ENCODE data around the gene LLGL2.

LLGL2 gene

GRCh38 chr17:75565066-75565465 is 39.6 kb downstream of the LLGL2 start:
- H3K4me2 ChIP-seq (ENCODE audit: low read depth, low read length) = no peak overlapping the region
- H3K4me3 ChIP-seq (ENCODE audit: low read length) = no peak overlapping the region
- H3K9me2 ChIP-seq (replicated peaks; ENCODE audit: insufficient read depth, low read length) = no peaks in the 10 kb centered on the region
- H3K9ac ChIP-seq (ENCODE audit: low read length) = no peak overlapping the region
- H3K27ac ChIP-seq (ENCODE audit: low read length) = no peak overlapping the region
- H3K79me2 ChIP-seq (ENCODE audit: low read length) = no peaks in the 10 kb centered on the region
- H3K36me3 ChIP-seq (replicated peaks; ENCODE audit: insufficient read depth, low read length) = no peaks in the 10 kb centered on the region
- H3F3A ChIP-seq (ENCODE audit: insufficient read depth, low read length) = 0 out of 2 replicates have a peak, but pooled peaks cover 2% of the 10 kb centered on the region
- DNase-seq = peak; percentile 36
- no peaks in the 10 kb centered on the region for H3K9me3 ChIP-seq (replicated peaks; ENCODE audit: insufficient read depth, low read length)
- no peaks in the 10 kb centered on the region for H4K20me1 ChIP-seq (ENCODE audit: insufficient read depth, low read length)
- no peak overlapping the region for H2AFZ ChIP-seq (ENCODE audit: low read length)
- H3K27me3 ChIP-seq (replicated peaks; ENCODE audit: insufficient read depth, low read length) = no peaks in the 10 kb centered on the region
- TF ChIP-seq, protein P1, sequence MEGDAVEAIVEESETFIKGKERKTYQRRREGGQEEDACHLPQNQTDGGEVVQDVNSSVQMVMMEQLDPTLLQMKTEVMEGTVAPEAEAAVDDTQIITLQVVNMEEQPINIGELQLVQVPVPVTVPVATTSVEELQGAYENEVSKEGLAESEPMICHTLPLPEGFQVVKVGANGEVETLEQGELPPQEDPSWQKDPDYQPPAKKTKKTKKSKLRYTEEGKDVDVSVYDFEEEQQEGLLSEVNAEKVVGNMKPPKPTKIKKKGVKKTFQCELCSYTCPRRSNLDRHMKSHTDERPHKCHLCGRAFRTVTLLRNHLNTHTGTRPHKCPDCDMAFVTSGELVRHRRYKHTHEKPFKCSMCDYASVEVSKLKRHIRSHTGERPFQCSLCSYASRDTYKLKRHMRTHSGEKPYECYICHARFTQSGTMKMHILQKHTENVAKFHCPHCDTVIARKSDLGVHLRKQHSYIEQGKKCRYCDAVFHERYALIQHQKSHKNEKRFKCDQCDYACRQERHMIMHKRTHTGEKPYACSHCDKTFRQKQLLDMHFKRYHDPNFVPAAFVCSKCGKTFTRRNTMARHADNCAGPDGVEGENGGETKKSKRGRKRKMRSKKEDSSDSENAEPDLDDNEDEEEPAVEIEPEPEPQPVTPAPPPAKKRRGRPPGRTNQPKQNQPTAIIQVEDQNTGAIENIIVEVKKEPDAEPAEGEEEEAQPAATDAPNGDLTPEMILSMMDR (IDR thresholded peaks at IDR 0.05; ENCODE audit: low read length) = no peak
- TF ChIP-seq EZH2phosphoT487 (IDR thresholded peaks at IDR 0.05; ENCODE audit: low read length) = no peak
- TF ChIP-seq EZH2 (optimal IDR thresholded peaks at IDR 0.05; ENCODE audit: low read depth, low read length) = no peak
- H3K4me1 ChIP-seq (ENCODE audit: low read length) = 0 out of 2 replicates have a peak, but pooled peaks cover 8% of the 10 kb centered on the region

DNA sequence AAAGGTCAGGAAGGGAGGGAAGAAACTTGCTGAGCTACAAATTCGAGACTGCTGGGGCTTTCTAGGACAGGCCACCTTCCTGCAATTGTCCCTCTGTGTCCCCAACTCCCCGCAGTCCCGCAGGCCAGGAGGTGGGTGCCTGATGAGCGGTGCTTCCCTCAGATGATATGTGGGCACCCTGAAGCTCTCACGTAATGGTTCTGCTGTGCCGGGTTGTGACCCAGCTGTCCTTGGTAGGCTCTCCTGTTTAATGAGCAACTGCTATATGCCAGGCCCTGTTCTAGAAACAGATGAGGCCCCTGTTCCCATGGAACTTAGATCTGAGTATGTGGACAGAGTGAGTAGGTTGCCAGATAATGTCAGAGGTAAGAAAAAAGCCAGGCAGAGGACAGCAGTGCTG is 40.1 kb downstream of the LLGL2 start:
- no peak for DNase-seq
- Histone ChIP-seq H3K36me3 (replicated peaks; ENCODE audit: insufficient read depth, low read length) (no peaks in the 10 kb centered on the region), H2AFZ (ENCODE audit: low read length) (no peak overlapping the region), H3K27me3 (replicated peaks; ENCODE audit: insufficient read depth, low read length) (no peaks in the 10 kb centered on the region), H3F3A (ENCODE audit: insufficient read depth, low read length) (0 out of 2 replicates have a peak, but pooled peaks cover 2% of the 10 kb centered on the region), H3K4me2 (ENCODE audit: low read depth, low read length) (no peak overlapping the region), H3K4me1 (ENCODE audit: low read length) (0 out of 2 replicates have a peak, but pooled peaks cover 8% of the 10 kb centered on the region), H3K79me2 (ENCODE audit: low read length) (no peaks in the 10 kb centered on the region), H3K4me3 (ENCODE audit: low read length) (no peak overlapping the region), H4K20me1 (ENCODE audit: insufficient read depth, low read length) (no peaks in the 10 kb centered on the region), H3K9me2 (replicated peaks; ENCODE audit: insufficient read depth, low read length) (no peaks in the 10 kb centered on the region), H3K9ac (ENCODE audit: low read length) (no peak overlapping the region), H3K9me3 (replicated peaks; ENCODE audit: insufficient read depth, low read length) (no peaks in the 10 kb centered on the region), H3K27ac (ENCODE audit: low read length) (no peak overlapping the region)
- TF ChIP-seq EZH2phosphoT487 (IDR thresholded peaks at IDR 0.05; ENCODE audit: low read length) = no peak
- no peak for TF ChIP-seq EZH2 (optimal IDR thresholded peaks at IDR 0.05; ENCODE audit: low read depth, low read length)
- TF ChIP-seq, protein P1 (IDR thresholded peaks at IDR 0.05; ENCODE audit: low read length) = no peak

DNA sequence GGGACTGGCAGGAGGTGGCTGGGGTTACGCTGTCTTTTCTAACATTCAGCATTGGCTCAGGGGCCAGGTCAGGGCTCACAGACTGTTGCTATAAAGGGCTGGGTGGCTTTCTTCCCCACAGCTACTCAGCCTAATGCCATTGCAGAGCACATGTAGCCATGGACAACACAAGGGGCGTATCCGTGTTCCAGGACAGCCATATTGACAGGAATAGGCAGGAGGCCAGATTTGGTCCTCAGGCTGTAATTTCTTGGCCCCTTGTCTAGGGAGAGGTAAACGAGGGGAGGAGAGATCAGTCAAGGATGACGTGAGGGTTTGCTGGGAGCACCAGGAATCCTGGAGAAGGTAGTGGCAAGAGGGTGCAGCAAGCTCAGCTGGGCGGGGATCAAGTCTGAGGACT is 40.9 kb downstream of the LLGL2 start:
- H3K4me1 ChIP-seq (ENCODE audit: low read length) = peaks cover 13% of the 10 kb centered on the region; the same call in 1 of the 2 replicates
- H4K20me1 ChIP-seq (ENCODE audit: insufficient read depth, low read length) = no peaks in the 10 kb centered on the region
- no peaks in the 10 kb centered on the region for H3K9me3 ChIP-seq (replicated peaks; ENCODE audit: insufficient read depth, low read length)
- no peak overlapping the region for H2AFZ ChIP-seq (ENCODE audit: low read length)
- H3F3A ChIP-seq (ENCODE audit: insufficient read depth, low read length) = 0 out of 2 replicates have a peak, but pooled peaks cover 2% of the 10 kb centered on the region
- no peak overlapping the region for H3K4me3 ChIP-seq (ENCODE audit: low read length)
- no peaks in the 10 kb centered on the region for H3K36me3 ChIP-seq (replicated peaks; ENCODE audit: insufficient read depth, low read length)
- no peak overlapping the region for H3K9ac ChIP-seq (ENCODE audit: low read length)
- no peak overlapping the region for H3K4me2 ChIP-seq (ENCODE audit: low read depth, low read length)
- no peaks in the 10 kb centered on the region for H3K27me3 ChIP-seq (replicated peaks; ENCODE audit: insufficient read depth, low read length)
- no peak overlapping the region for H3K27ac ChIP-seq (ENCODE audit: low read length)
- TF ChIP-seq EZH2phosphoT487 (IDR thresholded peaks at IDR 0.05; ENCODE audit: low read length) = no peak
- no peaks in the 10 kb centered on the region for H3K9me2 ChIP-seq (replicated peaks; ENCODE audit: insufficient read depth, low read length)
- no peak for DNase-seq
- no peaks in the 10 kb centered on the region for H3K79me2 ChIP-seq (ENCODE audit: low read length)

- Histone ChIP-seq H4K20me1 (ENCODE audit: insufficient read depth, low read length) (no peaks in the 10 kb centered on the region), H3K9ac (ENCODE audit: low read length) (no peak overlapping the region), H3F3A (ENCODE audit: insufficient read depth, low read length) (0 out of 2 replicates have a peak, but pooled peaks cover 2% of the 10 kb centered on the region), H3K9me3 (replicated peaks; ENCODE audit: insufficient read depth, low read length) (no peaks in the 10 kb centered on the region), H2AFZ (ENCODE audit: low read length) (no peak overlapping the region), H3K79me2 (ENCODE audit: low read length) (no peaks in the 10 kb centered on the region), H3K36me3 (replicated peaks; ENCODE audit: insufficient read depth, low read length) (no peaks in the 10 kb centered on the region), H3K27ac (ENCODE audit: low read length) (peak overlapping the region; percentile 19; the same call in 1 of the 2 replicates), H3K27me3 (replicated peaks; ENCODE audit: insufficient read depth, low read length) (no peaks in the 10 kb centered on the region), H3K4me1 (ENCODE audit: low read length) (peaks cover 13% of the 10 kb centered on the region; the same call in 1 of the 2 replicates), H3K9me2 (replicated peaks; ENCODE audit: insufficient read depth, low read length) (no peaks in the 10 kb centered on the region), H3K4me2 (ENCODE audit: low read depth, low read length) (no peak overlapping the region), H3K4me3 (ENCODE audit: low read length) (no peak overlapping the region)
- no peak for DNase-seq
- TF ChIP-seq, protein P1 (IDR thresholded peaks at IDR 0.05; ENCODE audit: low read length) = no peak
- no peak for TF ChIP-seq EZH2 (optimal IDR thresholded peaks at IDR 0.05; ENCODE audit: low read depth, low read length)
- TF ChIP-seq EZH2phosphoT487 (IDR thresholded peaks at IDR 0.05; ENCODE audit: low read length) = no peak
These were observed 41.3 kb downstream of the LLGL2 start for GRCh38 chr17:75566834-75567233.

All from MM.1S (cell line).